Measurements from ENCODE around the gene HUWE1.

The HUWE1 gene

GRCh38 chrX:53556868-53557267 lies 129.7 kb downstream of the HUWE1 start:
- no peaks in the 10 kb centered on the region for H4K20me1 ChIP-seq (ENCODE audit: insufficient read depth, low read length)
- H3K79me2 ChIP-seq (ENCODE audit: insufficient read depth, low read length), result no peaks in the 10 kb centered on the region
- no peaks in the 10 kb centered on the region for H3K4me1 ChIP-seq (ENCODE audit: insufficient read depth, low read length, severe bottlenecking)
- H2AFZ ChIP-seq (ENCODE audit: low read length), result no peak overlapping the region
- H3K9me2 ChIP-seq (ENCODE audit: low read depth, low read length), result no peaks in the 10 kb centered on the region
- no peak overlapping the region for H3K9ac ChIP-seq (ENCODE audit: low read length)
- no peaks in the 10 kb centered on the region for H3K9me3 ChIP-seq (ENCODE audit: low read length)
- no peak for TF ChIP-seq EZH2 (IDR thresholded peaks at IDR 0.05; ENCODE audit: borderline replicate concordance, low read length)
- TF ChIP-seq, protein P1, sequence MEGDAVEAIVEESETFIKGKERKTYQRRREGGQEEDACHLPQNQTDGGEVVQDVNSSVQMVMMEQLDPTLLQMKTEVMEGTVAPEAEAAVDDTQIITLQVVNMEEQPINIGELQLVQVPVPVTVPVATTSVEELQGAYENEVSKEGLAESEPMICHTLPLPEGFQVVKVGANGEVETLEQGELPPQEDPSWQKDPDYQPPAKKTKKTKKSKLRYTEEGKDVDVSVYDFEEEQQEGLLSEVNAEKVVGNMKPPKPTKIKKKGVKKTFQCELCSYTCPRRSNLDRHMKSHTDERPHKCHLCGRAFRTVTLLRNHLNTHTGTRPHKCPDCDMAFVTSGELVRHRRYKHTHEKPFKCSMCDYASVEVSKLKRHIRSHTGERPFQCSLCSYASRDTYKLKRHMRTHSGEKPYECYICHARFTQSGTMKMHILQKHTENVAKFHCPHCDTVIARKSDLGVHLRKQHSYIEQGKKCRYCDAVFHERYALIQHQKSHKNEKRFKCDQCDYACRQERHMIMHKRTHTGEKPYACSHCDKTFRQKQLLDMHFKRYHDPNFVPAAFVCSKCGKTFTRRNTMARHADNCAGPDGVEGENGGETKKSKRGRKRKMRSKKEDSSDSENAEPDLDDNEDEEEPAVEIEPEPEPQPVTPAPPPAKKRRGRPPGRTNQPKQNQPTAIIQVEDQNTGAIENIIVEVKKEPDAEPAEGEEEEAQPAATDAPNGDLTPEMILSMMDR (IDR thresholded peaks at IDR 0.05; ENCODE audit: low read length), result no peak
- H3F3A ChIP-seq (ENCODE audit: insufficient read depth, low read length), result no peaks in the 10 kb centered on the region
- no peaks in the 10 kb centered on the region for H3K27me3 ChIP-seq (ENCODE audit: insufficient read depth, low read length)
- no peak overlapping the region for H3K4me2 ChIP-seq (ENCODE audit: low read length)
- H3K36me3 ChIP-seq (ENCODE audit: insufficient read depth, low read length), result peaks cover 88% of the 10 kb centered on the region
- no peak overlapping the region for H3K4me3 ChIP-seq (ENCODE audit: low read depth, low read length, poor library complexity, severe bottlenecking)
- H3K27ac ChIP-seq (ENCODE audit: low read depth, low read length, poor library complexity, severe bottlenecking), result no peak overlapping the region

DNA sequence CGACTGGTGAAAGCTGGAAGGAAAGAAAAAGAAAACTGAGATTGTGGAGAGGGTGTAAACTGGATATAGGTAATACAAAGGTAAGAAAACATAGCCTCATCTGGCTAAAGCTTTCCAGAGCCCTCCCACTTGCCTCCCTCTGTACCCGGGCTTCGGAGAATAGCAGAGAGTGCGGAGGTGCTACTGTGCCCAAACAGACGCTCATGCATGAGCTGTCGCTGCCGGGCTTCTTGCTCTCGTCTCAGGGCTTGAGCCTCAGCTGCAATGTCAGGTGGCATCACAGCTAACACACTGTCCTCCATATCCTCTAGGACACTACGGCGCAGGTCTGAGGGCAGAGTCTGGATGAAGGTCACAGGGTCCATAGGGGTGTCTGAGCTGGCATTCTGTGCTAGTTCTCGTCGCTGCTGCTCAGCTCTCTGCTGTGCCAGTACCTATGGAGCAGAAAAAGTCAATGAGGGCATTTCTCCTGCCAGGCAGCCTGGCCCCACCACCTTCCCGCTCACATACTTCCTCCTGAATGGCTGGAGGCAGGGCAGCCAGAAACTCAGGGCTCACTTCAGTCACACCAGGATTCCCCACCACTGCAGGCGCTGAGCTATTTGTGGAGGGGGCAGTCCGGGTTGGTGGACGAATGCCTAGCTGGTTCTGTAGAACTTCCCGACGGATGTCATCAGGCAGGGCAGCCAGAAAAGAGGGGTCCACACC lies 135.6 kb downstream of the HUWE1 start:
- Histone ChIP-seq H3F3A (ENCODE audit: insufficient read depth, low read length) (no peaks in the 10 kb centered on the region), H3K9me2 (ENCODE audit: low read depth, low read length) (no peaks in the 10 kb centered on the region), H3K27me3 (ENCODE audit: insufficient read depth, low read length) (no peaks in the 10 kb centered on the region), H3K79me2 (ENCODE audit: insufficient read depth, low read length) (no peaks in the 10 kb centered on the region), H3K27ac (ENCODE audit: low read depth, low read length, poor library complexity, severe bottlenecking) (no peak overlapping the region), H3K4me2 (ENCODE audit: low read length) (no peak overlapping the region), H2AFZ (ENCODE audit: low read length) (no peak overlapping the region), H3K9ac (ENCODE audit: low read length) (no peak overlapping the region), H4K20me1 (ENCODE audit: insufficient read depth, low read length) (no peaks in the 10 kb centered on the region), H3K36me3 (ENCODE audit: insufficient read depth, low read length) (peaks cover 88% of the 10 kb centered on the region), H3K4me1 (ENCODE audit: insufficient read depth, low read length, severe bottlenecking) (no peaks in the 10 kb centered on the region), H3K9me3 (ENCODE audit: low read length) (no peaks in the 10 kb centered on the region), H3K4me3 (ENCODE audit: low read depth, low read length, poor library complexity, severe bottlenecking) (no peak overlapping the region)
- TF ChIP-seq, protein P1 (IDR thresholded peaks at IDR 0.05; ENCODE audit: low read length), result no peak
- TF ChIP-seq EZH2 (IDR thresholded peaks at IDR 0.05; ENCODE audit: borderline replicate concordance, low read length), result no peak

DNA sequence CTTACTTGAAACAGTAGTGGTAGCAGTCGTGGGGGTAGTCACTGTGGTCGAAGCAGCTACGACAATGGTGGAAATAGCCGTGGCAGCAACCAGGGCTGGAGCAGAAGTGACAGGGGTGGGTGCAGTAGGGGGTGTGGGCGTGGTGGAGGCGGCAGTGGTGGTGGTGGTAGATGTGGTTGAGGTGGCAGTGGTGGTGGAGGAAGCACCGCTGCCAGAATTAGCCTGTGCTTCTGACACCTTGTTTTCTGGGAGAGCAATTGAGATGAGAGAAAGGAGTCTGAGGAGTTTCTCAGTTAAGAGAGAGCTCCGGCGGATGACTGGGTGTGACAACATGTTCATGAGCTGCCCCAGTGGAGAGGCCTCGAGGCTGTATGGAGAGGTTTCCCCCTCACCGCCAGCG lies 138.9 kb downstream of the HUWE1 start:
- Histone ChIP-seq H3K79me2 (ENCODE audit: insufficient read depth, low read length) (no peaks in the 10 kb centered on the region), H3K27me3 (ENCODE audit: insufficient read depth, low read length) (no peaks in the 10 kb centered on the region), H4K20me1 (ENCODE audit: insufficient read depth, low read length) (no peaks in the 10 kb centered on the region), H3F3A (ENCODE audit: insufficient read depth, low read length) (no peaks in the 10 kb centered on the region), H3K9me2 (ENCODE audit: low read depth, low read length) (no peaks in the 10 kb centered on the region), H3K36me3 (ENCODE audit: insufficient read depth, low read length) (peaks cover 98% of the 10 kb centered on the region), H3K27ac (ENCODE audit: low read depth, low read length, poor library complexity, severe bottlenecking) (no peak overlapping the region), H3K9me3 (ENCODE audit: low read length) (no peaks in the 10 kb centered on the region), H3K4me3 (ENCODE audit: low read depth, low read length, poor library complexity, severe bottlenecking) (no peak overlapping the region), H2AFZ (ENCODE audit: low read length) (no peak overlapping the region), H3K9ac (ENCODE audit: low read length) (no peak overlapping the region), H3K4me2 (ENCODE audit: low read length) (no peak overlapping the region), H3K4me1 (ENCODE audit: insufficient read depth, low read length, severe bottlenecking) (no peaks in the 10 kb centered on the region)
- TF ChIP-seq, protein P1 (IDR thresholded peaks at IDR 0.05; ENCODE audit: low read length), result no peak
- TF ChIP-seq EZH2 (IDR thresholded peaks at IDR 0.05; ENCODE audit: borderline replicate concordance, low read length), result no peak

Measured in OCI-LY1 (cell line).